SKM-1 treated with dmso at 0.1 percent for 144 hours (cell line): ENCODE data around the gene U2AF2.
"Not testable (repeated sequence)": the region's sequence is repeated elsewhere in the genome, so short reads cannot be mapped to it uniquely, and the experiment has no call there.

Source experiments
- DNase-seq: peaks from one replicate; lab custom pipeline; 2025; ENCODE audit not compliant: unreplicated experiment; lab: John Stamatoyannopoulos, UW

U2AF2 gene

DNA sequence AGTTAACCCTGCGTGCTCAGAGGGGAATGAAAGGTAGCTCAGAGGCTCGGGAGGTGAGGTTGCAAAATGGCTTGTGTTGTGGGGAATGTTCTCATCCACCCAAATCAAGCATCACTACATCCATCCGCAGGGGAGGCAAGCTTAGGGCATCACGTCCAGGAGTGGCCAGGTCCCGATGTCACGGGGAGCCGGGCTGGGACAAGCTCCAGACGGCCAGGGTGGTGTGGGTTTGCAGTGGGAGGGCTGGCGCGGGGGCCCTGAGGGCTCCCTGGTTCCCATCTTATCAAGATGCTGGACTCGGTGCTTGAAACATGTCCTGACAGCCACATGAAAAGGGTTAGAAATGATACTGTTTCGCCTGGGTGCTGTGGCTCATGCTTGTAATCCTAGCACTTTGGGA, 46.0 kb downstream of the U2AF2 start:
- no peak for DNase-seq

DNA sequence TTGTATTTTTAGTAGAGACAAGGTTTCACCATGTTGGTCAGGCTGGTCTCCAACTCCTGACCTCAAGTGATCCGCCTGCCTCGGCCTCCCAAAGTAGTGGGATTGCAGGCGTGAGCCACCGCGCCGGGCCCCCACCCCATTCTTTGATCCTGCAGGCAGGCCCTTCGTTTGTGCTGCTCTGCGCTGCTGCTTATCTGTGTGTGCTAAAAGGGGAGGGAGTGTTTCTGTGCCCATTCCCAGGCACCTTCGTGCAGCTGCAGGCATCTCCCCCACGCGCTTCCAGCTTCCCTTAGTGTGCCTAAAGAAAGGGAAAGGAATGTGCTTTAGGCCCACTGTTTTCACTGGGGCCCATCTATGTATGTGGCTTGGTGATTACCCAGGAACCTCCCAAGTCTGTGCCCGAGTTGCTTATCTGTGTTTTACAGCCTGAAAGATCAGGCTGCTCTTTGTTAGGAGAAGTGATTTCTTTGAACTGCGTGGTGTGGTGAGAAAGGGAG, 47.3 kb downstream of the U2AF2 start:
- no peak for DNase-seq

DNA sequence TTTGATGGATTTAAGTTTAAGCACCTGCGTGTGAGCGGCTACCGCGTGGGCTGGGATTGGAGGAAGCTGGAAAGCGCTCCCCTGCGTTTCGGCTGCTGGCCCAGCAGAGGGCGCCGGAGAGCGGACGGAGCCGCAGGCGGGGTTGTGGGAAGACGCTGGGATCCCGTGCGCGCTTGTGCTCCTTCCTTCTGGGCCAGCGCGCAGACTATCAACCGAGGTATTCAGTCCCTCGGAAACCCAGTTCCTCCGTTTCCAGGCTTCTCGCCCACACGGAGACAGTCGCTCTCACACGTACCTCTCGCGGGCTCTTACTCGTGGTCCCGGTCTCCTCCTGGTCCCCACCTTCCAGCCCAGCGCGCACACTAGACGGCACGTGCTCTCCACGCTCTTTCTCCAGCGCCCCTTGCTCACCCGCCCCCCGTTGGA, 49.0 kb downstream of the U2AF2 start:
- no peak for DNase-seq

DNA sequence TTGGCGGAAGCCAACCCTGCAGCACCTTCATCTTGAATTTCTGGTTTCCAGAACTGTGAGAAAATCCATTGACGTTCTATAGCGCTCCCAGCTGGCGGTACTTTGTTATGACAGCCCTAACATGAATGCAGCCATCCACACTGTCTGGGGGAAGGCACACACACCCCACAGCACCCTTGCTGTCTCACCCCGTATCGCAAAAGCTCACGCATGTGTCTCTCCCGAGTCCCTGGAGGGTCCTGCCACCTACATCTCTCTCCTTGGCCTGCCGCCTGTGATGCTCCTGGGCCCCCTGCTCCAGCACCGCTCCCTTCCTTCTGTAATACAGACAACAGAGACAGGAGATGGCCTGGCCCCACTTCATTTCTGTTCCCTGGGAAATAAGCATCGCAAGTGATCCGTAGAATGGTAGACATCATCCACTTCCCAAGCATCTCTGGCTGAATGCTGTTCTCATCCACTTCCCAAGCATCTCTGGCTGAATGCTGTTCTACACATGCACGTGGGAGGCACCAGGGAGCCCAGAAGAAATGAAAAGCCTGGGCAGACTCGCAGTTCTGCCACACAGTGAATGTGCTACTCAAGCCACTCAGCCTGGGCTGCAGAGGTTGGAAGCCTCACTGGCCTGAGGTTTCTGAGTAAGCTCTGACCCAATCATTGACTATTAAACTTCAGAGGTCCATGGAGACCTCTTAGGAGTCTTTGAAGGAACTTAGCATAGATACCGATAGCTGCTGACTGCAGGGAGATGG, 49.8 kb downstream of the U2AF2 start:
- no peak for DNase-seq

DNA sequence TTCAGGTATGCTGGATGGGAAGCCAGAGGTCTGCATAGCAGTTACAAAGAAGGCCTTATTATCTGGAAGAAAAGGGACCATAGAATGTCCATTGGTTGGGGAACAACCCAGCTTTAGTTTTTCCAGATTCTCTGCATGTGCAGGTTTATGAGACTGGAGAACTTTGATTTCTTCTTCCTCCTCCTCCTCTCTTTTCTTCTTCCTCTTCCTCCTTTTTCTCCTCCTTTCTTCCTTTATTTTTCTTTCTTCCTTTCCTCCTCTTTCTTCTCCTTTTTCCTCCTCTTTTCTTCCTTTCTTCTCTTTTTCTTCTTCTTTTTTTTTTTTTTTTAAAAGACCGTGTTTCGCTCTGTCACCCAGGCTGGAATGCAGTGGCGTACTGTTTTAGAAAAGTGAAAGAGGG, 51.1 kb downstream of the U2AF2 start:
- no peak for DNase-seq

DNA sequence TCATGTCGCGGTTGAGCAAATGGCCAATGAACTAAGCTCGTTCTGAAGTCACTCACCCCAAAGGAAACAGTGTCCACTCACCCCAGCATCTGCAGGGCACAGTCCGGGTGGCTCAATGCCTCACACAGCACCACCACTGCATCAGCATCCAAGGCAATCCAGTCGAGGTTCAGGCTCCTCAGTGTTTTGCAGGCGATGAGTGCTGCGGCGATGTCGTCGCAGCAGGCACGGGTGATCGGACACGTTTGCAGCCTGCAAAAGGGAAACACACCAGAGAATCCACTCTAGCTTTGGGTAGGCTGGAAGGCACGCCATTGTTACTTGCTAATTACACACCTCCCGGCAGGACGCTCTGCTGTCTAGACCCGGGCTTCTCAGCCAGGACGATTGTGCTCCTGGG, 56.9 kb downstream of the U2AF2 start:
- no peak for DNase-seq

DNA sequence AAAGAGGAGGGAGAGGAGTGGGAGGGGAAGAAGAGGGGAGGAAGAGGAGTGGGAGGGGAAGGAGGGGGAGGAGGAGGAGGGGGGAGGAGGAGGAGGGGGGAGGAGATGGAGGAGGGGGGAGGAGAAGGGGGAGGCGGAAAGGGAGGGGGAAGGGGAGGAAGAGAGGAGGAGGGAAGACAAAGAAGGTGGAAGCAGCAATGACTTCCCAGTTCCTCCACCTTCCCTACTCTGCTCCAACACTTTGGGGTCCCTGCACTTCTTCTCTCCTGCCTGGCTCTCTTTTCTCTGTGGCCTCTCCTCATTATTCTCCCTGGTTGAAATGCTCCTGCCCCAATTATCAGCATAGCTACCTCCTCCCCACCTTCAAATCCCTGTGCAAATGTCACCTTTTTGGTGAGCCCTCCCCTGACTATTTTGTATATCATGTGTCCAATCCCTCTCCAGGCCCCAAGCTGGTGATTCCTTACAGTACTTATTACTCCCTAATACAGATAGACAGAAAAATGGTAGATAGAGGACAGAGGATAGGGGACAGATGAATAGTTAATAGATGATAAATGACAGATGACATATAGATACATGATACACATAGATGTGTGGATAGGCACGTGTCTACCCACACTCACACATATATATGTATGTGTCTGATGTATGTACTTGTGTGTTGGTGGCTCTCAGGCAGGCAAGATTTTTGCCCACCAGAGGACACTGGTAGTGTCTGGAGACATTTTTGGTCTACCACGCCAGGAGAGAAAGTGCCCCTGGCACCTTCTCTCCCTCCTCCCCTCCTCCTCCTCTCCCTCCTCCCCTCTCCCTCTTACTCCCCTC, 58.2 kb downstream of the U2AF2 start:
- DNase-seq: no peak

DNA sequence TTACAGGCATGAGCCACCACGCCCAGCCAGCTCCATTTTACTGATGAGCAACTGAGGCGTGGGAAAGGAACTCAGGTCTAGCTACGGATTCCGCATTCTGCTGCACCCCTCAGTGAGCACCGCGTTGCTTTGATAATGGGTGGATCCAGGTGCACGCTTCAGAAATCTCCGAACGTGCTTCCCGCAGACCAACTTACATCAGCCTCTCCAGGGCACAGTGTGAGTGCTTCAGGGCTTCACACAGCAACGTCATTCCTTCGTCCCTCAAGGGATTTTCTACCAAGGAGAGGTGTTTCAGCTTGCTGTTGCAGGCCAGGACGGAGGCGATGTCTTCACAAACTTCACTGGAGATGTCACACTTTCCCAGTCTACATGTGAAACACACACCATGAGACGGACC, 61.7 kb downstream of the U2AF2 start:
- DNase-seq: no peak

DNA sequence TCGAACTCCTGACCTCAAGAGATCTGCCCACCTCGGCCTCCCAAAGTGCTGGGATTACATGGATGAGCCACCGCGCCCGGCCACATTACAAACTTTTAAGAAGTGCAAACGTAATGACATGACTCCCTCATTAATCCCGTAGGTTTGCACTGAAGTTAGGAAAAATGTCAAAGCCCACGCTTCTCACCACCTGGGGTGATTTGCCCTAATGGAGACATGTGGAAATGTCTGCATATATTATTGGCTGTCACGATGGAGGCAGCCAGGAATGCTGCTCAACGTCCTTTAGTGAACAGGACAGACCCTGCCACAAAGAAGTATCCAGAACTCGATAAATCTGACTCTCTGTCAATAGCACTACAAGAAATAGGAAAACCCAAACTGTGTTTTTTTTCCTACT, 62.4 kb downstream of the U2AF2 start:
- DNase-seq: no peak

DNA sequence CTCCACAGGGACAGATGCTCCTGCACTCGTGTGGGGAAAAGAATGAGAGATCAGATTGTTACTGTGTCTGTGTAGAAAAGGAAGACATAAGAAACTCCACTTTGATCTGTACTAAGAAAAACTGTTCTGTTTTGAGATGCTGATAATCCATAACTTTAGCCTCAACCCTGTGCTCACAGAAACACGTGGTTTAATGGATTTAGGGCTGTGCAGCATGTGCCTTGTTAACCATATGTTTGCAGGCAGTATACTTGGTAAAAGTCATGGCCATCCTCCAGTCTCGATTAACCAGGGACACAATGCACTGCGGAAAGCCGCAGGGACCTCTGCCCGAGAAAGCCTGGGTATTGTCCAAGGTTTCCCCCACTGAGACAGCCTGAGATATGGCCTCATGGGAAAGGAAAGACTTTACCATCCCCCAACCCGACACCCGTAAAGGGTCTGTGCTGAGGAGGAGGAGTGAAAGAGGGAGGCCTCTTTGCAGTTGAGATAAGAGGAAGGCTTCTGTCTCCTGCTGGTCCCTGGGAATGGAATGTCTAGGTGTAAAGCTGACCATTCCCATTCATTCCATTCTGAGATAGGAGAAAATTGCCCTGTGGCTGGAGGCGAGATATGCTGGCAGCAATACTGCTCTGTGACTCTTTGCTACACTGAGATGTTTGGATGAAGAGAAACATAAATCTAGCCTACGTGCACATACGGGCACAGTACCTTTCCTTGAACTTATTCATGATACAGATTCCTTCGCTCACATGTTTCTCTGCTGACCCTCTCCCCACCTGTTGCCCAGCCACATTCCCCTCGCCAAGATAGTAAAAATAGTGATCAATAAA, 63.3 kb downstream of the U2AF2 start:
- not testable (repeated sequence) for DNase-seq

DNA sequence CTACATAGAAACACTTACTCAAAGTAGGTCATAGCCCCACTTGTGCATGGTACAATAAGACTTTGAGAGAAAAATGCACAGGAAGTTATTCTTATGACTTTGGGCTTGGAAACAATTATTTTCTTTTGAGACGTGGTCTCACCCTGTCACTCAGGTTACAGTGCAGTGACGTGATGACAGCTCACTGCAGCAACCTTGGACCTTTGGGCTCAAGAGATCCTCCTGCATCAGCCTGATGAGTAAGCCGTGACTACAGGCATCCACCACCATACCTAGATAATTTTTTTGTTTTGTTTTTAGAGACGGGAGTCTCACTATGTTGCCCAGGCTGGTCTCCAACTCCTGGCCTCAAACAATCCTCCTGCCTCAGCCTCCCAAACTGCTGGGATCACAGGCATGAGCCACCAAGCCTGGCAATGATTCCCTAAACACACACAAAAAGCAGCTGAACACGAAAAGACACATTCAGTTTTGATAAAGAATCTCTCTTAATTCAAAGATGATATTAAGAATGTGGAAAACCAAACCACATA, 65.4 kb downstream of the U2AF2 start:
- no peak for DNase-seq

DNA sequence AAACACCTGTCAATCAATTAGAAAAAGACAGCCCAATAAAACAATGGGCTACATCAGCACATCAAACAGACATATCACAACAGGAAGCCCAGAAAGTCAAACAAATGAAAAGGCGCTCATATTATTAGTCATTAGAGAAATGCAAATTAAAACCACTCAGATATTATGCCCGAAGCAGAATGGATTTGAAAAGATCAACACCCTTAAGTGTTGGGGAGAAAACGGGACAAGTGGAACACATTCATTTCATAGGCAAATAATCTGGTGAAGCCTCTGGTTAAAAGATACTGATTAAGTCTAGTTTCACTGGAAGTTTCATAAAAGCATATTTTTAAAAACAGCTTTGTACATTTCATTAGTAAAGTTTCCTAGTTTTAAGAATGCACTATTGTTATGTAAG, 66.0 kb downstream of the U2AF2 start:
- DNase-seq: no peak

DNA sequence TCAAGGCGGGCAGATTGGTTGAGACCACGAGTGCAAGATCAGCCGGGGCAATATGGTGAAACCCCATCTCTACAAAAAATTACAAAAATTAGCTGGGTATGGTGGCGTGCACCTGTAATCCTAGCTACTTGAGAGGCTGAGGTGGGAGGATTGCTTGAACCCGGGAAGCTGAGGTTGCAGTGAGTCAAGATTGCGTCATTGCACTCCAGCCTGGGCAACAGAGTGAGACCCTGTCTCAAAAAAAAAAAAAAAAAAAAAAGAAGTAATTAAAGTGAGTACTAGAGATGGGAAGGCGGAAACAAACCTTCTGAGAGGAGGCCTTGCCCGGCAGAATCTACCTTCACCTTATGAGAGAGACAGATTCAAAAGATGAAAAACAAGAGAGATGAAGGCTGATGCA, 68.7 kb downstream of the U2AF2 start:
- DNase-seq: no peak
